ENCODE results near the gene UNC5CL.

Gene UNC5CL

GRCh38 chr6:40986921-40987819 is 51.9 kb downstream of the UNC5CL start:
- H3K36me3 Mint-ChIP-seq (ENCODE audit: low read depth): no peaks in the 10 kb centered on the region
- H3K9me3 Mint-ChIP-seq: no peaks in the 10 kb centered on the region
- H3K27ac Mint-ChIP-seq: no peak overlapping the region
- H3K4me1 Mint-ChIP-seq (ENCODE audit: low read depth): no peaks in the 10 kb centered on the region
- H3K27me3 Mint-ChIP-seq: peaks cover 43% of the 10 kb centered on the region
- H3K4me3 Mint-ChIP-seq: no peak overlapping the region

- H3K27ac Mint-ChIP-seq: no peak overlapping the region
- no peaks in the 10 kb centered on the region for H3K4me1 Mint-ChIP-seq (ENCODE audit: low read depth)
- no peaks in the 10 kb centered on the region for H3K9me3 Mint-ChIP-seq
- peaks cover 41% of the 10 kb centered on the region for H3K27me3 Mint-ChIP-seq
- H3K4me3 Mint-ChIP-seq: no peak overlapping the region
- no peaks in the 10 kb centered on the region for H3K36me3 Mint-ChIP-seq (ENCODE audit: low read depth)
Observed at GRCh38 chr6:40986364-40986763, 52.7 kb downstream of the UNC5CL start.

GRCh38 chr6:40983752-40984151 is 55.3 kb downstream of the UNC5CL start:
- peaks cover 45% of the 10 kb centered on the region for H3K27me3 Mint-ChIP-seq
- no peak overlapping the region for H3K27ac Mint-ChIP-seq
- H3K4me1 Mint-ChIP-seq (ENCODE audit: low read depth): no peaks in the 10 kb centered on the region
- H3K4me3 Mint-ChIP-seq: no peak overlapping the region
- H3K36me3 Mint-ChIP-seq (ENCODE audit: low read depth): no peaks in the 10 kb centered on the region
- H3K9me3 Mint-ChIP-seq: no peaks in the 10 kb centered on the region

- H3K9me3 Mint-ChIP-seq: no peaks in the 10 kb centered on the region
- no peaks in the 10 kb centered on the region for H3K4me1 Mint-ChIP-seq (ENCODE audit: low read depth)
- no peak overlapping the region for H3K27ac Mint-ChIP-seq
- H3K36me3 Mint-ChIP-seq (ENCODE audit: low read depth): no peaks in the 10 kb centered on the region
- H3K27me3 Mint-ChIP-seq: peaks cover 46% of the 10 kb centered on the region
- H3K4me3 Mint-ChIP-seq: no peak overlapping the region
Observed at GRCh38 chr6:40982917-40983316, 56.1 kb downstream of the UNC5CL start.

GRCh38 chr6:40978687-40979289 is 60.2 kb downstream of the UNC5CL start:
- no peak overlapping the region for H3K4me3 Mint-ChIP-seq
- no peaks in the 10 kb centered on the region for H3K36me3 Mint-ChIP-seq (ENCODE audit: low read depth)
- no peaks in the 10 kb centered on the region for H3K9me3 Mint-ChIP-seq
- H3K4me1 Mint-ChIP-seq (ENCODE audit: low read depth): no peaks in the 10 kb centered on the region
- peaks cover 74% of the 10 kb centered on the region for H3K27me3 Mint-ChIP-seq
- no peak overlapping the region for H3K27ac Mint-ChIP-seq

GRCh38 chr6:40977695-40978094 is 61.3 kb downstream of the UNC5CL start:
- Mint-ChIP-seq H3K4me3 (no peak overlapping the region), H3K36me3 (ENCODE audit: low read depth) (no peaks in the 10 kb centered on the region), H3K27ac (no peak overlapping the region), H3K9me3 (peaks cover 3% of the 10 kb centered on the region), H3K4me1 (ENCODE audit: low read depth) (no peaks in the 10 kb centered on the region), H3K27me3 (peaks cover 73% of the 10 kb centered on the region)

GRCh38 chr6:40977085-40977484 is 61.9 kb downstream of the UNC5CL start:
- peaks cover 3% of the 10 kb centered on the region for H3K9me3 Mint-ChIP-seq
- no peaks in the 10 kb centered on the region for H3K4me1 Mint-ChIP-seq (ENCODE audit: low read depth)
- no peak overlapping the region for H3K4me3 Mint-ChIP-seq
- H3K27ac Mint-ChIP-seq: no peak overlapping the region
- H3K27me3 Mint-ChIP-seq: peaks cover 69% of the 10 kb centered on the region
- no peaks in the 10 kb centered on the region for H3K36me3 Mint-ChIP-seq (ENCODE audit: low read depth)

Data from stimulated activated naive CD8-positive, alpha-beta T cell treated with anti-CD3 and anti-CD28 coated beads, Interleukin-15, Interleukin-2, amounts not matched to agents 100 ng/mL and 50 ng/mL, for 24 hours (primary cell).